GM12878 (cell line): ENCODE results near the gene ACADM.

ENCODE experiments used
- CTCF ChIP-seq, 3 experiments: IDR thresholded peaks in 2 of 3; conservative IDR thresholded peaks in 1 of 3; 2 replicates each; pipeline ENCODE4 v1.5.1; 2011; ENCODE audit warnings: low read depth in 3 of 3, low read length in 3 of 3, mild to moderate bottlenecking in 3 of 3, control low read depth in 2 of 3, moderate library complexity in 2 of 3, inconsistent platforms in 1 of 3, mixed read lengths in 1 of 3; ENCODE audit not compliant: control insufficient read depth in 2 of 3, insufficient read depth in 1 of 3; ENCODE audit errors: extremely low read depth in 1 of 3
- IRF4 ChIP-seq: IDR thresholded peaks from 2 replicates; pipeline ENCODE4 v1.6.1; 2011; ENCODE audit warnings: low read depth, low read length
- PKNOX1 ChIP-seq: fragments of 450-650 bp; IDR thresholded peaks from 2 replicates; pipeline ENCODE4 v1.6.1; 2016; ENCODE audit warnings: mild to moderate bottlenecking
- POLR2A ChIP-seq: IDR thresholded peaks from 2 replicates; pipeline ENCODE4 v1.6.1; 2011; ENCODE audit warnings: low read depth, mild to moderate bottlenecking, low read length
- YY1 ChIP-seq: IDR thresholded peaks from 2 replicates; pipeline ENCODE4 v1.6.1; 2011; ENCODE audit warnings: low read depth, mild to moderate bottlenecking, low read length
- ZNF384 ChIP-seq: IDR thresholded peaks from 2 replicates; pipeline ENCODE4 v1.6.1; 2012; ENCODE audit warnings: low read depth, mild to moderate bottlenecking, low read length, improper control_type of control experiment, borderline replicate concordance
- TF ChIP-seq, protein P1 (sequence below): IDR thresholded peaks from 2 replicates; pipeline ENCODE4 v1.6.1; 2012; ENCODE audit warnings: low read depth, low read length, improper control_type of control experiment

DNA sequence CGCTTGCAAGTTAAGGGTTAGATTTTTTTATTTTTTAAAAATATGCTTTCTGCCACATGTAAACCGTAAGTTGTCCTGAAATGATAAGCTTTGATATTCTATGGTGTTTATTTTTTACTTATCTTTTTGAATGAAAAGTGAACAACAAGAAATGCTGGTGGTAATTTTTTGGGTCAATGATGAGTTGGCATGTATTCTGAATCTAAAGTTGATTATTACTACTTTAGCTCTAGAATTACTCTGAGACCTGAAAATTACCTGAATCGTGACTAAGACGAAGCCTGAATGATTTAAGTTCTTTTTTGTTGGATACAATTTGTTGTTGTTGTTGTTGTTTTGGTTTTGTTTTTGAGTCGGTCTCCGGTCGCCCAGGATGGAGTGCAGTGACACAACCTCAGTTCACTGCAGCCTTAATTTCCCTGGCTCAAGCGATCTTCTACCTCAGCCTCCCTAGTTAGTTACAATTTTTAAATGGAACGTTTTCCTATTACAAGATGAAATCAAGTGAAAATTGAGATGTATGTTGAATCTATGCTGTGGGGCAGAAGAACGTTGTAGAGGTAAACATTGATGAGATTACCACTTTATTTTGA is 62.5 kb downstream of the ACADM start:
- TF ChIP-seq CTCF (IDR thresholded peaks at IDR 0.05 in 2 of 3, conservative IDR thresholded peaks at IDR 0.05 in 1 of 3; ENCODE audit: control insufficient read depth in 2 of 3, extremely low read depth in 1 of 3, insufficient read depth in 1 of 3, low read depth in 3 of 3, low read length in 3 of 3) (no peak), YY1 (no peak), ZNF384 (no peak), POLR2A (no peak), IRF4 (no peak), PKNOX1 (no peak)
- TF ChIP-seq, protein P1, sequence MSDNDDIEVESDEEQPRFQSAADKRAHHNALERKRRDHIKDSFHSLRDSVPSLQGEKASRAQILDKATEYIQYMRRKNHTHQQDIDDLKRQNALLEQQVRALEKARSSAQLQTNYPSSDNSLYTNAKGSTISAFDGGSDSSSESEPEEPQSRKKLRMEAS: no peak
